Occipital lobe (tissue), 2 donors: ENCODE measurements around the gene SH2D3C. TPM values are rescaled to one million over a fixed set of nuclear protein-coding genes. Genes with fewer than 3 reads are reported as not detected.
A peak's percentile ranks its signal among the peaks of the same experiment; 100 is the strongest.
"Not testable (repeated sequence)": the region's sequence is repeated elsewhere in the genome, so short reads cannot be mapped to it uniquely, and the experiment has no call there.

ENCODE experiments used
- DNase-seq: peaks from one replicate; lab custom pipeline; 2025; lab: John Stamatoyannopoulos, UW
- total RNA-seq: library from RNA; depleted of rRNA; stranded (reverse); fragments of >200 nt; gene quantifications from one replicate; pipeline ENCODE4 v1.2.3, GENCODE V29; 2014

The SH2D3C gene
- total RNA-seq, 1 donor from 2014 or later: 5.1 TPM

GRCh38 chr9:127785933-127786772 lies 7.7 kb upstream of the SH2D3C start, which contains the start of gene CDK9:
TSS of gene CDK9 (plus strand) at chr9:127786034. CDS start at chr9:127786149, 115 bp downstream.
- DNase-seq: peak; percentile 81

- peak; percentile 74 for DNase-seq
Observed at GRCh38 chr9:127785023-127785932, 6.8 kb upstream of the SH2D3C start.

GRCh38 chr9:127783111-127784008 lies 4.9 kb upstream of the SH2D3C start:
- DNase-seq: no peak

GRCh38 chr9:127781806-127782205 lies 3.3 kb upstream of the SH2D3C start:
- DNase-seq: no peak

GRCh38 chr9:127780909-127781308 lies 2.4 kb upstream of the SH2D3C start:
- DNase-seq: not testable (repeated sequence)

- no peak for DNase-seq
Observed at GRCh38 chr9:127780126-127780885, 1.8 kb upstream of the SH2D3C start.

- no peak for DNase-seq
Observed at GRCh38 chr9:127779136-127779981, 893 bp upstream of the SH2D3C start.

- DNase-seq: no peak
Observed at GRCh38 chr9:127777368-127777980, 992 bp downstream of the SH2D3C start.

GRCh38 chr9:127776924-127777289 lies 1.6 kb downstream of the SH2D3C start:
- no peak for DNase-seq

- no peak for DNase-seq
Observed at GRCh38 chr9:127776195-127776923, 2.1 kb downstream of the SH2D3C start.

GRCh38 chr9:127773981-127774380 lies 4.5 kb downstream of the SH2D3C start:
- no peak for DNase-seq

GRCh38 chr9:127773272-127773671 lies 5.2 kb downstream of the SH2D3C start:
- no peak for DNase-seq

GRCh38 chr9:127772603-127773002 lies 5.9 kb downstream of the SH2D3C start:
- DNase-seq: no peak

- DNase-seq: no peak
Observed at GRCh38 chr9:127771570-127772189, 6.8 kb downstream of the SH2D3C start.

GRCh38 chr9:127770905-127771569 lies 7.4 kb downstream of the SH2D3C start:
- DNase-seq: peak; percentile 94

GRCh38 chr9:127770583-127770904 lies 7.9 kb downstream of the SH2D3C start:
- DNase-seq: no peak

- DNase-seq: no peak
Observed at GRCh38 chr9:127769929-127770582, 8.4 kb downstream of the SH2D3C start.
